Chondrocyte (in vitro differentiated cells): Measurements from ENCODE around the gene LRG1. TPM values are rescaled to one million over a fixed set of nuclear protein-coding genes. Genes with fewer than 3 reads are reported as not detected.

Experiments used
- DNase-seq: peaks from one replicate; pipeline ENCODE4 v3.0.0; 2021; ENCODE audit warnings: mixed read lengths, low spot score
- H3K27ac Mint-ChIP-seq: one replicate; pipeline ENCODE4 v1.8.0; 2021; ENCODE audit warnings: mild to moderate bottlenecking, moderate library complexity, mixed read lengths; ENCODE audit not compliant: unreplicated experiment
- H3K27me3 Mint-ChIP-seq: 2 replicates; pipeline ENCODE4 v1.8.0; 2021; ENCODE audit warnings: low read depth, mixed read lengths
- H3K36me3 Mint-ChIP-seq: 2 replicates; pipeline ENCODE4 v1.8.0; 2021; ENCODE audit warnings: low read depth, mixed read lengths
- H3K4me1 Mint-ChIP-seq: 2 replicates; pipeline ENCODE4 v1.8.0; 2021; ENCODE audit warnings: low read depth, mild to moderate bottlenecking, mixed read lengths
- H3K4me3 Mint-ChIP-seq: one replicate; pipeline ENCODE4 v1.8.0; 2021; ENCODE audit warnings: mild to moderate bottlenecking, moderate library complexity, mixed read lengths; ENCODE audit not compliant: unreplicated experiment
- H3K9me3 Mint-ChIP-seq: 2 replicates; pipeline ENCODE4 v1.8.0; 2021; ENCODE audit warnings: low read depth, mixed read lengths
- CTCF ChIP-seq: fragments of 200-600 bp; sonication (generic); IDR thresholded peaks from 2 replicates; pipeline ENCODE4 v1.5.0; 2021; ENCODE audit warnings: antibody characterized with exemption, mild to moderate bottlenecking, moderate library complexity
- total RNA-seq: library from RNA; stranded (reverse); gene quantifications from 3 replicates; pipeline ENCODE4 v1.2.1, GENCODE V29; 2021

Gene LRG1
- total RNA-seq, 1 donor from 2014 or later: not detected

GRCh38 chr19:4499855-4500254 lies 40.0 kb downstream of the LRG1 start:
- Mint-ChIP-seq H3K4me3 (no peak overlapping the region), H3K27ac (no peak overlapping the region), H3K9me3 (no peaks in the 10 kb centered on the region), H3K4me1 (no peaks in the 10 kb centered on the region), H3K27me3 (no peaks in the 10 kb centered on the region), H3K36me3 (peaks cover 8% of the 10 kb centered on the region)
- TF ChIP-seq CTCF: no peak
- DNase-seq: no peak

GRCh38 chr19:4499318-4499717 lies 40.5 kb downstream of the LRG1 start:
- H3K27me3 Mint-ChIP-seq: no peaks in the 10 kb centered on the region
- peaks cover 10% of the 10 kb centered on the region for H3K36me3 Mint-ChIP-seq
- no peaks in the 10 kb centered on the region for H3K9me3 Mint-ChIP-seq
- no peak overlapping the region for H3K27ac Mint-ChIP-seq
- no peaks in the 10 kb centered on the region for H3K4me1 Mint-ChIP-seq
- no peak for DNase-seq
- no peak overlapping the region for H3K4me3 Mint-ChIP-seq
- no peak for TF ChIP-seq CTCF

GRCh38 chr19:4498694-4499093 lies 41.1 kb downstream of the LRG1 start:
- Mint-ChIP-seq H3K4me1 (no peaks in the 10 kb centered on the region), H3K27ac (no peak overlapping the region), H3K36me3 (peaks cover 10% of the 10 kb centered on the region), H3K4me3 (no peak overlapping the region), H3K9me3 (no peaks in the 10 kb centered on the region), H3K27me3 (no peaks in the 10 kb centered on the region)
- DNase-seq: no peak
- TF ChIP-seq CTCF: no peak

- H3K4me1 Mint-ChIP-seq: no peaks in the 10 kb centered on the region
- TF ChIP-seq CTCF: no peak
- no peaks in the 10 kb centered on the region for H3K27me3 Mint-ChIP-seq
- no peak for DNase-seq
- H3K4me3 Mint-ChIP-seq: no peak overlapping the region
- no peaks in the 10 kb centered on the region for H3K9me3 Mint-ChIP-seq
- H3K27ac Mint-ChIP-seq: no peak overlapping the region
- H3K36me3 Mint-ChIP-seq: peaks cover 10% of the 10 kb centered on the region
These were observed 42.0 kb downstream of the LRG1 start for GRCh38 chr19:4497770-4498389.

GRCh38 chr19:4496304-4496703 lies 43.5 kb downstream of the LRG1 start:
- Mint-ChIP-seq H3K4me3 (no peak overlapping the region), H3K9me3 (no peaks in the 10 kb centered on the region), H3K4me1 (no peaks in the 10 kb centered on the region), H3K27me3 (no peaks in the 10 kb centered on the region), H3K27ac (no peak overlapping the region), H3K36me3 (peaks cover 10% of the 10 kb centered on the region)
- no peak for TF ChIP-seq CTCF
- no peak for DNase-seq
